Sigmoid colon (tissue), 7 donors: ENCODE measurements around the gene TSPAN18. TPM values are rescaled to one million over a fixed set of nuclear protein-coding genes. Genes with fewer than 3 reads are reported as not detected.
A peak's percentile ranks its signal among the peaks of the same experiment; 100 is the strongest.

ENCODE experiments used
- DNase-seq: peaks from one replicate; pipeline ENCODE4 v3.0.0-alpha.2; 2019
- H3K27ac ChIP-seq, 4 donors: fragments of 200-600 bp; sonication (generic); one replicate each; pipeline ENCODE4 v1.5.1; 2016 to 2019; ENCODE audit warnings: mild to moderate bottlenecking in 1 of 4
- H3K27me3 ChIP-seq, 3 donors: fragments of 200-600 bp; sonication (generic); one replicate each; pipeline ENCODE4 v1.5.1; 2019; ENCODE audit warnings: mild to moderate bottlenecking in 1 of 3
- H3K36me3 ChIP-seq, 4 donors: fragments of 200-600 bp; sonication (generic); one replicate each; pipeline ENCODE4 v1.5.1; 2016 to 2019
- H3K4me1 ChIP-seq, 4 donors: fragments of 200-600 bp; sonication (generic); one replicate each; pipeline ENCODE4 v1.5.1; 2017 to 2019
- H3K4me3 ChIP-seq, 4 donors: fragments of 200-600 bp; sonication (generic); one replicate each; pipeline ENCODE4 v1.5.1; 2017 to 2019; ENCODE audit warnings: mild to moderate bottlenecking in 2 of 4, moderate library complexity in 1 of 4
- H3K9me3 ChIP-seq, 4 donors: fragments of 200-600 bp in 3 of 4; sonication (generic) in 3 of 4; one replicate each; pipeline versions ENCODE4 v1.5.1 to v1.6.1; 2013 to 2019
- EP300 ChIP-seq, 4 donors: sonication (generic); formaldehyde crosslinking; IDR thresholded peaks; one replicate each; pipeline ENCODE4 v1.6.1; 2017; ENCODE audit warnings: antibody characterized with exemption in 4 of 4
- POLR2A ChIP-seq, 2 donors: fragments of 450-650 bp; IDR thresholded peaks; one replicate each; pipeline ENCODE4 v1.6.1; 2016; ENCODE audit warnings: antibody characterized with exemption in 2 of 2, mild to moderate bottlenecking in 2 of 2, moderate library complexity in 2 of 2
- POLR2AphosphoS5 ChIP-seq, 4 donors: sonication (generic); formaldehyde crosslinking; IDR thresholded peaks; one replicate each; pipeline ENCODE4 v1.6.1; 2017; ENCODE audit warnings: antibody characterized with exemption in 4 of 4
- WGBS, 2 donors: extraction: QIAGEN DNeasy Blood & Tissue Kit; methylation state at CpG; one replicate each; pipeline ENCODE4 v1.1.7; 2013; 5-methylcytosine and 5-hydroxymethylcytosine counted together
- intact Hi-C: fragments of 100-400 bp; cut with DNase I; formaldehyde crosslinking; loops from one replicate; pipeline ENCODE4 v1.15.1; 2023
- polyA plus RNA-seq, 3 donors: library from polyadenylated mRNA; stranded (reverse); fragments of 200-250 nt; gene quantifications; one replicate each; pipeline ENCODE4 v1.2.3, GENCODE V29; 2013
- total RNA-seq, 4 donors: library from RNA; depleted of rRNA; stranded (reverse); fragments of >200 nt; gene quantifications; one replicate each; pipeline ENCODE4 v1.1.0, GENCODE V29; 2016
- TF ChIP-seq, protein P1 (sequence below), 4 experiments: fragments of 450-650 bp in 3 of 4; fragments of 200-600 bp in 1 of 4; IDR thresholded peaks; one replicate each; pipeline ENCODE4 v1.5.1; 2016 to 2019; ENCODE audit warnings: antibody characterized with exemption in 4 of 4, mild to moderate bottlenecking in 3 of 4, moderate library complexity in 2 of 4
- donor health status: healthy with polysubstance abuse.
- donor health status: Bipolar disorder and iron deficiency.
- donor health status: healthy.

Gene TSPAN18
- total and polyA plus RNA-seq, 7 donors = 0.23 to 75.3 (median 13.8) TPM

DNA sequence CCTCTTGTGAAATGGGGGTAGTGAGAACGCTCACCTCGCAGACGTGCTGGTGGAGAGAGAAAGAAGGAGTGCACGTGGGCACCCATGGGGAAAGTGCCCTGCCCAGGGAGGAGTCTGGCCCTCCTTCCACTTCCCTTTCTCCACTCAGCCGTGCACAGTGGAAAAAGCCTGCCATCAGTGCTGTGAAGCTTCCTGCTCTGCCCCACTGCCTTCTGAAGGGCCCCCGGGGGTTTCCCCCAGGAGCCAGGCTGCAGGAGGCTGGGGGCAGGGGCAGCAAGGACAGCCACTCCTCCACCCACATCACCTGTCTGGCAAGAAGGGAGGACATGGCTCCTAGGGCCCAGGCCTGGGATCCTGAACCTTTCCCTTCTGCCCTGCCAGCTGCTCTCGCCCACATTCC, 216.4 kb downstream of the TSPAN18 start:
- H3K27me3 ChIP-seq = no peaks in the 10 kb centered on the region
- intact Hi-C loops = no loop called here
- no peak for TF ChIP-seq POLR2AphosphoS5 (IDR thresholded peaks at IDR 0.05)
- no peak for TF ChIP-seq POLR2A (IDR thresholded peaks at IDR 0.05)
- TF ChIP-seq EP300 (IDR thresholded peaks at IDR 0.05) = no peak
- TF ChIP-seq, protein P1, sequence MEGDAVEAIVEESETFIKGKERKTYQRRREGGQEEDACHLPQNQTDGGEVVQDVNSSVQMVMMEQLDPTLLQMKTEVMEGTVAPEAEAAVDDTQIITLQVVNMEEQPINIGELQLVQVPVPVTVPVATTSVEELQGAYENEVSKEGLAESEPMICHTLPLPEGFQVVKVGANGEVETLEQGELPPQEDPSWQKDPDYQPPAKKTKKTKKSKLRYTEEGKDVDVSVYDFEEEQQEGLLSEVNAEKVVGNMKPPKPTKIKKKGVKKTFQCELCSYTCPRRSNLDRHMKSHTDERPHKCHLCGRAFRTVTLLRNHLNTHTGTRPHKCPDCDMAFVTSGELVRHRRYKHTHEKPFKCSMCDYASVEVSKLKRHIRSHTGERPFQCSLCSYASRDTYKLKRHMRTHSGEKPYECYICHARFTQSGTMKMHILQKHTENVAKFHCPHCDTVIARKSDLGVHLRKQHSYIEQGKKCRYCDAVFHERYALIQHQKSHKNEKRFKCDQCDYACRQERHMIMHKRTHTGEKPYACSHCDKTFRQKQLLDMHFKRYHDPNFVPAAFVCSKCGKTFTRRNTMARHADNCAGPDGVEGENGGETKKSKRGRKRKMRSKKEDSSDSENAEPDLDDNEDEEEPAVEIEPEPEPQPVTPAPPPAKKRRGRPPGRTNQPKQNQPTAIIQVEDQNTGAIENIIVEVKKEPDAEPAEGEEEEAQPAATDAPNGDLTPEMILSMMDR (IDR thresholded peaks at IDR 0.05) = no peak
- no peaks in the 10 kb centered on the region for H3K36me3 ChIP-seq
- no peak overlapping the region for H3K4me3 ChIP-seq
- peaks cover 0 to 17% (median 5%) of the 10 kb centered on the region in 4 donors for H3K4me1 ChIP-seq
- no peaks in the 10 kb centered on the region for H3K9me3 ChIP-seq
- WGBS, 2 donors = 22 to 26% methylated on average over 7 of the region's 7 CpGs
- H3K27ac ChIP-seq = no peak overlapping the region
- no peak for DNase-seq

- no peak overlapping the region for H3K4me3 ChIP-seq
- peaks cover 0 to 17% (median 5%) of the 10 kb centered on the region in 4 donors for H3K4me1 ChIP-seq
- 34 to 61% methylated on average over 7 of the region's 7 CpGs for WGBS, 2 donors
- H3K27ac ChIP-seq = no peak overlapping the region
- no peaks in the 10 kb centered on the region for H3K36me3 ChIP-seq
- no peaks in the 10 kb centered on the region for H3K9me3 ChIP-seq
- H3K27me3 ChIP-seq = no peaks in the 10 kb centered on the region
- intact Hi-C loops = no loop called here
- no peak for DNase-seq
- TF ChIP-seq POLR2AphosphoS5 (IDR thresholded peaks at IDR 0.05) (no peak), POLR2A (IDR thresholded peaks at IDR 0.05) (no peak), EP300 (IDR thresholded peaks at IDR 0.05) (no peak)
- TF ChIP-seq, protein P1 (IDR thresholded peaks at IDR 0.05) = no peak
These were observed 216.9 kb downstream of the TSPAN18 start for GRCh38 chr11:44943696-44944095.

DNA sequence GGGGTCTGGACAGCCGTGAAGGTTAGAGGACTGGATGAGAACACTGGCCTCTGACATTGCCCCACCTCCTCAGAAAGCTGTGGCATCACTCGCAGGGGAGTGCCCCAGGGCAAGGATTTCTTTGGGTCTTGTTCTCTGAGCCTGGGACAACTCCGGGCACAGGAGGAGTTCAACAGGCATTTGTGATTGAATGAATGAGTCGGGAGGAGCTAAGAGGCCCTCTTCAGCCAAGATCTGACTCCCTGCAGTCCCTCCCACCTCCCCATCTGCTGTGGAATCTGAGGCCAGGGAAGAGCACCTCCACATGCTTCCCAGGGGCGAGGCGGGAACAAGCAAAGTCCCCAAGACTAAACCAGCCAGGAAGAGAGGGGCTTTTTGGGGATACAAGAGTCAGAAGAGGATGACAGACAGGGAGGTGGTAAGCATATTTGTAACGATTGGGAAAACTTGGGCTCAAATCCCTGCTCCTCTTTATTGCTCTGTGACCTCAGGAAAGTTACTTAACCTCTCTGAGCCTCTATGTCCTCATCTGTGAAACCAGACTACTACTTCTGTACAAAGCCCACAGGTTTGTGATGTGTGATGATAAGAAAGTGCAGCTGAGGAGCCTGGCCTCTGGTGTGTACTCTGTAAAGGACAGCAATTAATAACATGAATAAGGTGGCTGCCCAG, 217.6 kb downstream of the TSPAN18 start:
- H3K27me3 ChIP-seq = no peaks in the 10 kb centered on the region
- DNase-seq = no peak
- H3K36me3 ChIP-seq = no peaks in the 10 kb centered on the region
- H3K4me3 ChIP-seq = no peak overlapping the region
- H3K4me1 ChIP-seq = peaks cover 0 to 18% (median 9%) of the 10 kb centered on the region in 4 donors
- TF ChIP-seq POLR2AphosphoS5 (IDR thresholded peaks at IDR 0.05) = no peak
- TF ChIP-seq, protein P1 (IDR thresholded peaks at IDR 0.05) = no peak
- TF ChIP-seq POLR2A (IDR thresholded peaks at IDR 0.05) = no peak
- 57 to 77% methylated on average over 7 of the region's 7 CpGs for WGBS, 2 donors
- H3K27ac ChIP-seq = no peak overlapping the region
- intact Hi-C loops = no loop called here
- no peaks in the 10 kb centered on the region for H3K9me3 ChIP-seq

GRCh38 chr11:44944853-44945235, 218.1 kb downstream of the TSPAN18 start:
- H3K9me3 ChIP-seq = no peaks in the 10 kb centered on the region
- peaks cover 0 to 22% (median 14%) of the 10 kb centered on the region in 4 donors for H3K4me1 ChIP-seq
- no peak overlapping the region for H3K4me3 ChIP-seq
- H3K27ac ChIP-seq = no peak overlapping the region
- no peaks in the 10 kb centered on the region for H3K27me3 ChIP-seq
- no peaks in the 10 kb centered on the region for H3K36me3 ChIP-seq
- TF ChIP-seq, protein P1 (IDR thresholded peaks at IDR 0.05) = no peak
- no peak for TF ChIP-seq EP300 (IDR thresholded peaks at IDR 0.05)
- TF ChIP-seq POLR2AphosphoS5 (IDR thresholded peaks at IDR 0.05) = no peak
- no peak for TF ChIP-seq POLR2A (IDR thresholded peaks at IDR 0.05)
- WGBS, 2 donors = 55 to 68% methylated on average over 3 of the region's 3 CpGs
- no peak for DNase-seq
- intact Hi-C loops = no loop called here

GRCh38 chr11:44945666-44946065, 218.9 kb downstream of the TSPAN18 start:
- H3K36me3 ChIP-seq = no peaks in the 10 kb centered on the region
- DNase-seq = peak; percentile 83
- peaks cover 0 to 16% (median 14%) of the 10 kb centered on the region in 4 donors for H3K4me1 ChIP-seq
- H3K27ac ChIP-seq = peak overlapping the region in 3 of 4 donors; percentile 25 to 76 (median 46)
- no peak for TF ChIP-seq EP300 (IDR thresholded peaks at IDR 0.05)
- TF ChIP-seq POLR2AphosphoS5 (IDR thresholded peaks at IDR 0.05) = no peak
- no peak for TF ChIP-seq POLR2A (IDR thresholded peaks at IDR 0.05)
- TF ChIP-seq, protein P1 (IDR thresholded peaks at IDR 0.05) = no peak
- no peaks in the 10 kb centered on the region for H3K9me3 ChIP-seq
- no peak overlapping the region for H3K4me3 ChIP-seq
- H3K27me3 ChIP-seq = no peaks in the 10 kb centered on the region
- WGBS, 2 donors = 85 to 87% methylated on average over 11 of the region's 11 CpGs
- intact Hi-C loops = no loop called here
